Upper lobe of left lung (tissue), 4 donors: ENCODE measurements around the gene SOWAHA.

ENCODE experiments used
- CTCF ChIP-seq, 6 experiments: fragments of 450-650 bp in 4 of 6; fragments of 200-600 bp in 2 of 6; sonication (generic) in 2 of 6; IDR thresholded peaks; one replicate each; pipeline ENCODE4 v1.5.1; 2016 to 2019; ENCODE audit warnings: antibody characterized with exemption in 6 of 6
- POLR2AphosphoS5 ChIP-seq, 2 donors: sonication (generic); formaldehyde crosslinking; IDR thresholded peaks; one replicate each; pipeline ENCODE4 v1.5.1; 2017; ENCODE audit warnings: antibody characterized with exemption in 2 of 2

GRCh38 chr5:132830436-132831094 lies 17.5 kb downstream of the SOWAHA start, which contains the start of gene SHROOM1:
- TF ChIP-seq POLR2AphosphoS5 (IDR thresholded peaks at IDR 0.05) (peak; percentile 29 to 63), CTCF (IDR thresholded peaks at IDR 0.05) (no peak)
